ENCODE measurements around the gene TAF4.

Gene TAF4

GRCh38 chr20:62044631-62045030 is 21.1 kb downstream of the TAF4 start:
- no peak for DNase-seq (ENCODE audit: low spot score)

GRCh38 chr20:62043131-62043914 is 22.4 kb downstream of the TAF4 start:
- no peak for DNase-seq (ENCODE audit: low spot score)

GRCh38 chr20:62042025-62042820 is 23.5 kb downstream of the TAF4 start:
- DNase-seq (ENCODE audit: low spot score) = no peak

- DNase-seq (ENCODE audit: low spot score) = no peak
These were observed 24.7 kb downstream of the TAF4 start for GRCh38 chr20:62040933-62041332.

- no peak for DNase-seq (ENCODE audit: low spot score)
These were observed 25.2 kb downstream of the TAF4 start for GRCh38 chr20:62040381-62040922.

GRCh38 chr20:62039738-62040137 is 25.9 kb downstream of the TAF4 start:
- no peak for DNase-seq (ENCODE audit: low spot score)

GRCh38 chr20:62032609-62033368 is 32.9 kb downstream of the TAF4 start:
- no peak for DNase-seq (ENCODE audit: low spot score)

- DNase-seq (ENCODE audit: low spot score) = no peak
These were observed 34.1 kb downstream of the TAF4 start for GRCh38 chr20:62031462-62032092.

GRCh38 chr20:62030834-62031434 is 34.7 kb downstream of the TAF4 start:
- peak; percentile 46 for DNase-seq (ENCODE audit: low spot score)

- no peak for DNase-seq (ENCODE audit: low spot score)
These were observed 35.3 kb downstream of the TAF4 start for GRCh38 chr20:62030357-62030756.

GRCh38 chr20:62029949-62030348 is 35.7 kb downstream of the TAF4 start:
- DNase-seq (ENCODE audit: low spot score) = no peak

- DNase-seq (ENCODE audit: low spot score) = no peak
These were observed 36.4 kb downstream of the TAF4 start for GRCh38 chr20:62029296-62029695.

GRCh38 chr20:62028384-62028783 is 37.3 kb downstream of the TAF4 start:
- DNase-seq (ENCODE audit: low spot score) = no peak

GRCh38 chr20:62027698-62028321 is 37.9 kb downstream of the TAF4 start:
- DNase-seq (ENCODE audit: low spot score) = no peak

GRCh38 chr20:62027116-62027515 is 38.6 kb downstream of the TAF4 start:
- DNase-seq (ENCODE audit: low spot score) = no peak

- no peak for DNase-seq (ENCODE audit: low spot score)
These were observed 39.2 kb downstream of the TAF4 start for GRCh38 chr20:62026564-62026856.

GRCh38 chr20:62025832-62026563 is 39.7 kb downstream of the TAF4 start:
- peak; percentile 5 for DNase-seq (ENCODE audit: low spot score)

GRCh38 chr20:62025394-62025793 is 40.3 kb downstream of the TAF4 start:
- DNase-seq (ENCODE audit: low spot score) = no peak

GRCh38 chr20:62023935-62024334 is 41.7 kb downstream of the TAF4 start:
- no peak for DNase-seq (ENCODE audit: low spot score)

- DNase-seq (ENCODE audit: low spot score) = no peak
These were observed 43.0 kb downstream of the TAF4 start for GRCh38 chr20:62022575-62023139.

All from CD4-positive, alpha-beta T cell treated with Interleukin-2 at 100 ng/mL for 4 hours (primary cell).